Measurements from ENCODE around the gene ACO2.

Gene ACO2

GRCh38 chr22:41501209-41501608, 32.3 kb downstream of the ACO2 start:
- no peak overlapping the region for H3K27ac ChIP-seq
- no peak for TF ChIP-seq CTCF (conservative IDR thresholded peaks at IDR 0.05)
- TF ChIP-seq ZFX (IDR thresholded peaks at IDR 0.05) = no peak

GRCh38 chr22:41504397-41504796, 35.5 kb downstream of the ACO2 start:
- no peak overlapping the region for H3K27ac ChIP-seq

GRCh38 chr22:41504816-41505215, 35.9 kb downstream of the ACO2 start:
- H3K27ac ChIP-seq = no peak overlapping the region
- TF ChIP-seq CTCF (conservative IDR thresholded peaks at IDR 0.05) = no peak
- TF ChIP-seq ZFX (IDR thresholded peaks at IDR 0.05) = no peak

More at GRCh38 chr22:41504397-41504796, 35.5 kb downstream of the ACO2 start:
- no peak for TF ChIP-seq CTCF (conservative IDR thresholded peaks at IDR 0.05)
- TF ChIP-seq ZFX (IDR thresholded peaks at IDR 0.05) = no peak

GRCh38 chr22:41505511-41506220, 36.7 kb downstream of the ACO2 start:
- H3K27ac ChIP-seq = no peak overlapping the region
- TF ChIP-seq CTCF (conservative IDR thresholded peaks at IDR 0.05) = no peak
- no peak for TF ChIP-seq ZFX (IDR thresholded peaks at IDR 0.05)

- H3K27ac ChIP-seq = no peak overlapping the region
- TF ChIP-seq CTCF (conservative IDR thresholded peaks at IDR 0.05) = no peak
- TF ChIP-seq ZFX (IDR thresholded peaks at IDR 0.05) = no peak
These were observed 38.6 kb downstream of the ACO2 start for GRCh38 chr22:41507330-41508063.

GRCh38 chr22:41508770-41509170, 39.9 kb downstream of the ACO2 start:
- no peak overlapping the region for H3K27ac ChIP-seq

More at GRCh38 chr22:41508770-41509170, 39.9 kb downstream of the ACO2 start:
- TF ChIP-seq CTCF (conservative IDR thresholded peaks at IDR 0.05) (no peak), ZFX (IDR thresholded peaks at IDR 0.05) (no peak)

Measured in C4-2B (cell line).